ENCODE measurements around the gene PLSCR5. TPM values are rescaled to one million over a fixed set of nuclear protein-coding genes. Genes with fewer than 3 reads are reported as not detected.

PLSCR5 gene
- total RNA-seq, 1 experiment from 2014 or later: not detected

GRCh38 chr3:146581951-146582467, 23.1 kb downstream of the PLSCR5 start:
- no peaks in the 10 kb centered on the region for H3K9me3 ChIP-seq (ENCODE audit: control insufficient read depth, insufficient read depth, low read depth, low read length)
- ATAC-seq: no peak
- POLR2A ChIA-PET: no interaction called here
- H3K36me3 ChIP-seq (ENCODE audit: control insufficient read depth, insufficient read depth, low read length): no peaks in the 10 kb centered on the region
- H3K4me3 ChIP-seq (ENCODE audit: low read depth in 2 of 2, low read length in 2 of 2): no peak overlapping the region
- intact Hi-C loops (cut with micrococcal nuclease; ENCODE audit: unreplicated experiment): loop anchor here (10.0 kb wide), 1 partner anchor 517 kb away; no protein-coding TSS in a partner anchor
- H3K4me1 ChIP-seq (ENCODE audit: control insufficient read depth, insufficient read depth, low read length): no peaks in the 10 kb centered on the region
- no peak for DNase-seq (ENCODE audit: low read depth, low spot score)
- no peak overlapping the region for H3K27ac ChIP-seq (ENCODE audit: low read length)
- TF ChIP-seq POLR2AphosphoS5 (IDR thresholded peaks at IDR 0.05; ENCODE audit: low read depth, low read length) (no peak), REST (IDR thresholded peaks at IDR 0.05; ENCODE audit: insufficient read depth in 1 of 2, low read depth in 2 of 2, low read length in 1 of 2) (no peak), TCF7L2 (IDR thresholded peaks at IDR 0.05; ENCODE audit: low read depth, low read length) (no peak), CTCF (IDR thresholded peaks at IDR 0.05) (no peak), SIN3A (IDR thresholded peaks at IDR 0.05; ENCODE audit: borderline replicate concordance, insufficient read depth, low read depth, low read length) (no peak)
- in situ Hi-C loops (cut with HindIII; ENCODE audit: low pct_unique_long_range_greater_than_20kb, low sequenced_read_pairs): no loop called here
- no TSS peak for BruUV-seq (replicated peaks)
- no peaks in the 10 kb centered on the region; the same call in 1 of the 2 replicates for H3K27me3 ChIP-seq (ENCODE audit: control insufficient read depth, insufficient read depth, low read length)
- CTCF ChIA-PET: no interaction called here

GRCh38 chr3:146581080-146581601, 24.0 kb downstream of the PLSCR5 start:
- intact Hi-C loops (cut with micrococcal nuclease; ENCODE audit: unreplicated experiment) (loop anchor here (10.0 kb wide), 1 partner anchor 516 kb away; no protein-coding TSS in a partner anchor), in situ Hi-C loops (cut with HindIII; ENCODE audit: low pct_unique_long_range_greater_than_20kb, low sequenced_read_pairs) (no loop called here)
- Histone ChIP-seq H3K4me1 (ENCODE audit: control insufficient read depth, insufficient read depth, low read length) (no peaks in the 10 kb centered on the region), H3K27me3 (ENCODE audit: control insufficient read depth, insufficient read depth, low read length) (no peaks in the 10 kb centered on the region; the same call in 1 of the 2 replicates), H3K36me3 (ENCODE audit: control insufficient read depth, insufficient read depth, low read length) (no peaks in the 10 kb centered on the region), H3K27ac (ENCODE audit: low read length) (no peak overlapping the region), H3K4me3 (ENCODE audit: low read depth in 2 of 2, low read length in 2 of 2) (no peak overlapping the region), H3K9me3 (ENCODE audit: control insufficient read depth, insufficient read depth, low read depth, low read length) (no peaks in the 10 kb centered on the region)
- POLR2A ChIA-PET: interaction anchor here (1.1 kb wide), 1 partner anchor 22 kb away, joined by 19 read pairs; no protein-coding TSS in a partner anchor
- no peak for TF ChIP-seq CTCF (IDR thresholded peaks at IDR 0.05)
- TF ChIP-seq SIN3A (IDR thresholded peaks at IDR 0.05; ENCODE audit: borderline replicate concordance, insufficient read depth, low read depth, low read length): no peak
- no peak for TF ChIP-seq POLR2AphosphoS5 (IDR thresholded peaks at IDR 0.05; ENCODE audit: low read depth, low read length)
- no peak for TF ChIP-seq TCF7L2 (IDR thresholded peaks at IDR 0.05; ENCODE audit: low read depth, low read length)
- TF ChIP-seq REST (IDR thresholded peaks at IDR 0.05; ENCODE audit: insufficient read depth in 1 of 2, low read depth in 2 of 2, low read length in 1 of 2): no peak
- DNase-seq (ENCODE audit: low read depth, low spot score): no peak
- no peak for ATAC-seq
- no TSS peak for BruUV-seq (replicated peaks)
- CTCF ChIA-PET: no interaction called here

Measured in Panc1 (cell line).